ENCODE measurements around the gene ST6GALNAC3.
A peak's percentile ranks its signal among the peaks of the same experiment; 100 is the strongest.

The ST6GALNAC3 gene

GRCh38 chr1:76142771-76143540 lies 68.4 kb downstream of the ST6GALNAC3 start:
- in situ Hi-C loops (cut with HindIII; ENCODE audit: low sequenced_read_pairs) = no loop called here
- no peak overlapping the region for H3K4me3 ChIP-seq (ENCODE audit: low read depth, low read length)
- DNase-seq (ENCODE audit: low read depth) = no peak
- no peak for TF ChIP-seq CTCF (IDR thresholded peaks at IDR 0.05; ENCODE audit: low read depth, low read length, missing control alignments)

GRCh38 chr1:76144247-76144646 lies 69.7 kb downstream of the ST6GALNAC3 start:
- in situ Hi-C loops (cut with HindIII; ENCODE audit: low sequenced_read_pairs) = no loop called here
- TF ChIP-seq CTCF (IDR thresholded peaks at IDR 0.05; ENCODE audit: low read depth, low read length, missing control alignments) = no peak
- no peak overlapping the region for H3K4me3 ChIP-seq (ENCODE audit: low read depth, low read length)
- peak; percentile 24 for DNase-seq (ENCODE audit: low read depth)

GRCh38 chr1:76145332-76145731 lies 70.8 kb downstream of the ST6GALNAC3 start:
- no peak for DNase-seq (ENCODE audit: low read depth)
- in situ Hi-C loops (cut with HindIII; ENCODE audit: low sequenced_read_pairs) = no loop called here
- no peak for TF ChIP-seq CTCF (IDR thresholded peaks at IDR 0.05; ENCODE audit: low read depth, low read length, missing control alignments)
- H3K4me3 ChIP-seq (ENCODE audit: low read depth, low read length) = no peak overlapping the region

- no peak overlapping the region for H3K4me3 ChIP-seq (ENCODE audit: low read depth, low read length)
- DNase-seq (ENCODE audit: low read depth) = no peak
- TF ChIP-seq CTCF (IDR thresholded peaks at IDR 0.05; ENCODE audit: low read depth, low read length, missing control alignments) = no peak
- in situ Hi-C loops (cut with HindIII; ENCODE audit: low sequenced_read_pairs) = no loop called here
These were observed 71.6 kb downstream of the ST6GALNAC3 start for GRCh38 chr1:76146184-76146583.

GRCh38 chr1:76147917-76148316 lies 73.4 kb downstream of the ST6GALNAC3 start:
- in situ Hi-C loops (cut with HindIII; ENCODE audit: low sequenced_read_pairs) = no loop called here
- H3K4me3 ChIP-seq (ENCODE audit: low read depth, low read length) = no peak overlapping the region
- no peak for TF ChIP-seq CTCF (IDR thresholded peaks at IDR 0.05; ENCODE audit: low read depth, low read length, missing control alignments)
- DNase-seq (ENCODE audit: low read depth) = no peak

- in situ Hi-C loops (cut with HindIII; ENCODE audit: low sequenced_read_pairs) = no loop called here
- H3K4me3 ChIP-seq (ENCODE audit: low read depth, low read length) = no peak overlapping the region
- TF ChIP-seq CTCF (IDR thresholded peaks at IDR 0.05; ENCODE audit: low read depth, low read length, missing control alignments) = no peak
- DNase-seq (ENCODE audit: low read depth) = no peak
These were observed 73.9 kb downstream of the ST6GALNAC3 start for GRCh38 chr1:76148460-76148859.
